Measurements from ENCODE around the gene MTERF4.

- no peak for TF ChIP-seq CREB5 (CRISPR knock-in tag; IDR thresholded peaks at IDR 0.05; ENCODE audit: low read depth)
- no peak for TF ChIP-seq ZFP30 (CRISPR knock-in tag; IDR thresholded peaks at IDR 0.05)
- TF ChIP-seq ZNF70 (CRISPR knock-in tag; IDR thresholded peaks at IDR 0.05): no peak
- no peak for TF ChIP-seq ARNTL (CRISPR knock-in tag; IDR thresholded peaks at IDR 0.05; ENCODE audit: borderline replicate concordance, low read depth)
- no peak for TF ChIP-seq ZC3H10 (CRISPR knock-in tag; IDR thresholded peaks at IDR 0.05)
- TF ChIP-seq ZNF8 (CRISPR knock-in tag; IDR thresholded peaks at IDR 0.05): no peak
- TF ChIP-seq ZNF565 (CRISPR knock-in tag; conservative IDR thresholded peaks at IDR 0.05; ENCODE audit: low read depth): no peak
- TF ChIP-seq POU6F1 (CRISPR knock-in tag; IDR thresholded peaks at IDR 0.05; ENCODE audit: borderline replicate concordance, low read depth): no peak
- TF ChIP-seq CSRNP3 (CRISPR knock-in tag; IDR thresholded peaks at IDR 0.05): no peak
- TF ChIP-seq TSHZ2 (CRISPR knock-in tag; IDR thresholded peaks at IDR 0.05): no peak
- TF ChIP-seq SNAI2 (CRISPR knock-in tag; IDR thresholded peaks at IDR 0.05): no peak
Observed at GRCh38 chr2:241122376-241123002, 20.4 kb upstream of the MTERF4 start.
